ENCODE data around the gene RAMACL. TPM values are rescaled to one million over a fixed set of nuclear protein-coding genes. Genes with fewer than 3 reads are reported as not detected.

RAMACL gene
- total and polyA plus RNA-seq, 11 donors: 0.27 to 2.0 (median 0.69) TPM

- Histone ChIP-seq H3K27me3 (no peaks in the 10 kb centered on the region), H3K27ac (peak overlapping the region; percentile 33 to 83 (median 76)), H3K36me3 (peaks cover 0 to 5% (median 0%) of the 10 kb centered on the region in 9 donors), H3K9me3 (peaks cover 0 to 15% (median 0%) of the 10 kb centered on the region in 12 donors), H3K4me1 (peaks cover 0 to 63% (median 42%) of the 10 kb centered on the region in 12 donors), H3K4me3 (peak overlapping the region in 6 of 12 donors; percentile 0 to 27 (median 16))
- intact Hi-C loops (cut with DNase I): loop anchor here in 8 of 10 donors (2.0 to 10.0 kb wide), 5 partner anchors 55 to 135 kb away; partner anchors contain the start of gene RPS6KA2 (in 7 of the 8)
- TF ChIP-seq CTCF (IDR thresholded peaks at IDR 0.05) (peak in 3 of 12 donors; percentile 15 to 23 (median 22)), POLR2A (IDR thresholded peaks at IDR 0.05) (peak in 1 of 2 donors; percentile 46)
- WGBS, 4 donors: 36 to 52% (median 49%) methylated on average over 16 of the region's 16 CpGs
- ATAC-seq (peak; percentile 96 to 97 (median 96)), DNase-seq (peak; percentile 90 to 96 (median 90))
These were observed 29.6 kb downstream of the RAMACL start for GRCh38 chr6:166556863-166557322.

DNA sequence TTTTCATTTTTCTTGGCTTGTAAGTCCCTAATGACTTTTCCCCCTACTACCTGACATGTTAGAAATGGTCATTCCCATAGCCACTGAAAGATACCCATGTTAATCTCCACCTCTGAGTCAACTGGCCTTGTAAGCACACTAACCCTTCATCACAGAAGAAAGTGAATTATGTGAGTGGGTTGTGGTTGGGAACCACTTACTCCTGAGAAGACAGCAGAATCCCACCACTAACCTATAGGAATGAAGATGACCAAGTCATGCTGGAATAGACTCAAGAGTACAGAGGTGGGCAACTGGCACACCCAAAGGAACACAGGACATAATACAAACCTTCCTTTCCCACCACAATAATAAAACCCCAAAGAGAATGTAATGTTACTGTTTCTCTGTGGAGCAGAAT, 30.1 kb downstream of the RAMACL start:
- H3K4me1 ChIP-seq: peaks cover 0 to 59% (median 41%) of the 10 kb centered on the region in 12 donors
- no peaks in the 10 kb centered on the region for H3K27me3 ChIP-seq
- ATAC-seq (no peak), DNase-seq (no peak)
- peak overlapping the region; percentile 4 to 83 (median 76) for H3K27ac ChIP-seq
- TF ChIP-seq POLR2A (IDR thresholded peaks at IDR 0.05) (no peak), CTCF (IDR thresholded peaks at IDR 0.05) (no peak)
- intact Hi-C loops (cut with DNase I): loop anchor here in 8 of 10 donors (2.0 to 10.0 kb wide), 5 partner anchors 56 to 136 kb away; partner anchors contain the start of gene RPS6KA2 (in 7 of the 8)
- H3K4me3 ChIP-seq: peak overlapping the region in 1 of 12 donors; percentile 18
- peaks cover 0 to 15% (median 0%) of the 10 kb centered on the region in 12 donors for H3K9me3 ChIP-seq
- peaks cover 0 to 5% (median 0%) of the 10 kb centered on the region in 9 donors for H3K36me3 ChIP-seq

GRCh38 chr6:166555086-166555485, 31.4 kb downstream of the RAMACL start:
- Histone ChIP-seq H3K36me3 (peaks cover 0 to 5% (median 0%) of the 10 kb centered on the region in 9 donors), H3K4me3 (no peak overlapping the region), H3K27ac (peak overlapping the region; percentile 54 to 83 (median 76)), H3K4me1 (peaks cover 0 to 56% (median 40%) of the 10 kb centered on the region in 12 donors), H3K9me3 (peaks cover 0 to 13% (median 0%) of the 10 kb centered on the region in 12 donors), H3K27me3 (no peaks in the 10 kb centered on the region)
- ATAC-seq (no peak), DNase-seq (no peak)
- TF ChIP-seq CTCF (IDR thresholded peaks at IDR 0.05) (no peak), POLR2A (IDR thresholded peaks at IDR 0.05) (no peak)
- WGBS, 4 donors: 69 to 88% (median 74%) methylated on average over 6 of the region's 6 CpGs
- intact Hi-C loops (cut with DNase I): loop anchor here in 8 of 10 donors (2.0 to 10.0 kb wide), 5 partner anchors 57 to 137 kb away; partner anchors contain the start of gene RPS6KA2 (in 6 of the 8)

GRCh38 chr6:166554316-166554715, 32.2 kb downstream of the RAMACL start:
- intact Hi-C loops (cut with DNase I): loop anchor here in 3 of 10 donors (2.0 to 10.0 kb wide), 2 partner anchors 70 to 72 kb away; partner anchors contain the start of gene RPS6KA2 (in 3 of the 3)
- H3K27ac ChIP-seq: peak overlapping the region; percentile 54 to 83 (median 74)
- DNase-seq: peak in 3 of 5 donors; percentile 51 to 68 (median 53)
- peaks cover 0 to 5% (median 0%) of the 10 kb centered on the region in 12 donors for H3K9me3 ChIP-seq
- H3K4me3 ChIP-seq: peak overlapping the region in 4 of 12 donors; percentile 1 to 30 (median 4)
- H3K4me1 ChIP-seq: peaks cover 0 to 56% (median 40%) of the 10 kb centered on the region in 12 donors
- ATAC-seq: peak in 2 of 4 donors; percentile 15 to 42
- no peaks in the 10 kb centered on the region for H3K27me3 ChIP-seq
- 41 to 56% (median 51%) methylated on average over 8 of the region's 8 CpGs for WGBS, 4 donors
- no peak for TF ChIP-seq POLR2A (IDR thresholded peaks at IDR 0.05)
- TF ChIP-seq CTCF (IDR thresholded peaks at IDR 0.05): no peak
- peaks cover 0 to 2% (median 0%) of the 10 kb centered on the region in 9 donors for H3K36me3 ChIP-seq
